Tibial nerve (tissue), 4 donors: ENCODE results near the gene ZNF24. TPM values are rescaled to one million over a fixed set of nuclear protein-coding genes. Genes with fewer than 3 reads are reported as not detected.
A peak's percentile ranks its signal among the peaks of the same experiment; 100 is the strongest.

Source experiments
- DNase-seq, 2 donors: peaks; one replicate each; pipeline ENCODE4 v3.0.0-alpha.2; 2019; ENCODE audit warnings: low spot score in 2 of 2
- H3K27ac ChIP-seq, 4 donors: fragments of 200-600 bp; sonication (generic) in 3 of 4; one replicate each; pipeline ENCODE4 v1.5.1; 2017 to 2019; ENCODE audit warnings: mild to moderate bottlenecking in 1 of 4
- H3K27me3 ChIP-seq, 2 donors: fragments of 200-600 bp; sonication (generic) in 1 of 2; one replicate each; pipeline versions ENCODE4 v1.5.1 to v1.6.0; 2017 to 2019
- H3K36me3 ChIP-seq, 3 donors: fragments of 200-600 bp; sonication (generic); one replicate each; pipeline ENCODE4 v1.5.1; 2018 to 2019
- H3K4me1 ChIP-seq, 4 donors: fragments of 200-600 bp; sonication (generic) in 3 of 4; one replicate each; pipeline ENCODE4 v1.5.1; 2017 to 2019
- H3K4me3 ChIP-seq, 4 donors: fragments of 200-600 bp; sonication (generic) in 3 of 4; one replicate each; pipeline ENCODE4 v1.5.1; 2017 to 2019; ENCODE audit warnings: mild to moderate bottlenecking in 1 of 4, moderate library complexity in 1 of 4
- H3K9me3 ChIP-seq, 4 donors: fragments of 200-600 bp; sonication (generic) in 3 of 4; one replicate each; pipeline ENCODE4 v1.5.1; 2017 to 2019
- CTCF ChIP-seq, 5 experiments: fragments of 200-600 bp in 3 of 5; fragments of 450-650 bp in 2 of 5; sonication (generic) in 3 of 5; IDR thresholded peaks; one replicate each; pipeline ENCODE4 v1.5.1; 2016 to 2019; ENCODE audit warnings: antibody characterized with exemption in 5 of 5, mild to moderate bottlenecking in 3 of 5, moderate library complexity in 2 of 5
- EP300 ChIP-seq, 2 donors: sonication (generic); formaldehyde crosslinking; IDR thresholded peaks; one replicate each; pipeline ENCODE4 v1.6.1; 2017; ENCODE audit warnings: antibody characterized with exemption in 2 of 2, mild to moderate bottlenecking in 1 of 2
- POLR2A ChIP-seq, 2 donors: fragments of 450-650 bp; IDR thresholded peaks; one replicate each; pipeline ENCODE4 v1.6.1; 2017; ENCODE audit warnings: antibody characterized with exemption in 2 of 2, mild to moderate bottlenecking in 2 of 2, moderate library complexity in 2 of 2
- WGBS, 2 donors: methylation state at CpG; one replicate each; pipeline ENCODE4 v1.1.5; 2018; 5-methylcytosine and 5-hydroxymethylcytosine counted together
- total RNA-seq, 4 donors: library from RNA; depleted of rRNA; stranded (reverse); fragments of >200 nt; gene quantifications; one replicate each; pipeline ENCODE4 v1.1.0, GENCODE V29; 2016

Gene ZNF24
- total RNA-seq, 4 donors from 2014 or later, result 37.5 to 50.5 (median 41.1) TPM

GRCh38 chr18:35344736-35345459, 678 bp upstream of the ZNF24 start:
- WGBS, 2 donors, result 32 to 37% methylated on average over 12 of the region's 12 CpGs

GRCh38 chr18:35343488-35343935, 708 bp downstream of the ZNF24 start:
- Histone ChIP-seq H3K4me3 (peak overlapping the region; percentile 85 to 99 (median 96)), H3K27me3 (no peaks in the 10 kb centered on the region), H3K27ac (peak overlapping the region; percentile 99 to 100 (median 100)), H3K9me3 (no peaks in the 10 kb centered on the region), H3K4me1 (peaks cover 0 to 68% (median 18%) of the 10 kb centered on the region in 4 donors), H3K36me3 (peaks cover 2 to 25% (median 16%) of the 10 kb centered on the region in 3 donors)
- no peak for DNase-seq
- 0 to 1% methylated on average over 13 to 15 of the region's 15 CpGs for WGBS, 2 donors
- TF ChIP-seq CTCF (IDR thresholded peaks at IDR 0.05) (no peak), POLR2A (IDR thresholded peaks at IDR 0.05) (no peak), EP300 (IDR thresholded peaks at IDR 0.05) (no peak)

More at GRCh38 chr18:35344736-35345459, 678 bp upstream of the ZNF24 start:
- peaks cover 0 to 11% (median 5%) of the 10 kb centered on the region in 3 donors for H3K36me3 ChIP-seq
- no peaks in the 10 kb centered on the region for H3K9me3 ChIP-seq
- peaks cover 0 to 58% (median 18%) of the 10 kb centered on the region in 4 donors for H3K4me1 ChIP-seq
- DNase-seq, result no peak
- TF ChIP-seq CTCF (IDR thresholded peaks at IDR 0.05) (no peak), EP300 (IDR thresholded peaks at IDR 0.05) (no peak), POLR2A (IDR thresholded peaks at IDR 0.05) (no peak)
- H3K27ac ChIP-seq, result peak overlapping the region; percentile 99 to 100 (median 100)
- no peaks in the 10 kb centered on the region for H3K27me3 ChIP-seq
- peak overlapping the region; percentile 85 to 99 (median 96) for H3K4me3 ChIP-seq

- peaks cover 0 to 60% (median 4%) of the 10 kb centered on the region in 4 donors for H3K4me1 ChIP-seq
- H3K27me3 ChIP-seq, result no peaks in the 10 kb centered on the region
- H3K36me3 ChIP-seq, result peaks cover 2 to 85% (median 30%) of the 10 kb centered on the region in 3 donors
- TF ChIP-seq EP300 (IDR thresholded peaks at IDR 0.05), result no peak
- WGBS, 2 donors, result 87 to 90% methylated on average over 5 of the region's 5 CpGs
- H3K9me3 ChIP-seq, result no peaks in the 10 kb centered on the region
- no peak overlapping the region for H3K4me3 ChIP-seq
- no peak for DNase-seq
- no peak overlapping the region for H3K27ac ChIP-seq
These were observed 6.9 kb downstream of the ZNF24 start for GRCh38 chr18:35337286-35337685.

GRCh38 chr18:35335866-35336265, 8.4 kb downstream of the ZNF24 start:
- H3K36me3 ChIP-seq, result peaks cover 2 to 92% (median 30%) of the 10 kb centered on the region in 3 donors
- no peak overlapping the region for H3K27ac ChIP-seq
- H3K4me1 ChIP-seq, result peaks cover 0 to 48% (median 0%) of the 10 kb centered on the region in 4 donors
- H3K27me3 ChIP-seq, result no peaks in the 10 kb centered on the region
- no peak for DNase-seq
- H3K4me3 ChIP-seq, result no peak overlapping the region
- TF ChIP-seq CTCF (IDR thresholded peaks at IDR 0.05) (no peak), POLR2A (IDR thresholded peaks at IDR 0.05) (no peak), EP300 (IDR thresholded peaks at IDR 0.05) (no peak)
- H3K9me3 ChIP-seq, result no peaks in the 10 kb centered on the region
- 87 to 88% methylated on average over 4 of the region's 4 CpGs for WGBS, 2 donors

GRCh38 chr18:35334821-35335220, 9.4 kb downstream of the ZNF24 start:
- WGBS, 2 donors, result 65 to 70% methylated on average over 3 of the region's 3 CpGs
- Histone ChIP-seq H3K27ac (no peak overlapping the region), H3K27me3 (no peaks in the 10 kb centered on the region), H3K36me3 (peaks cover 2 to 85% (median 24%) of the 10 kb centered on the region in 3 donors), H3K4me3 (no peak overlapping the region), H3K4me1 (peaks cover 0 to 38% (median 0%) of the 10 kb centered on the region in 4 donors), H3K9me3 (no peaks in the 10 kb centered on the region)
- DNase-seq, result no peak
- TF ChIP-seq EP300 (IDR thresholded peaks at IDR 0.05) (no peak), POLR2A (IDR thresholded peaks at IDR 0.05) (no peak), CTCF (IDR thresholded peaks at IDR 0.05) (no peak)
